K562 (cell line): ENCODE data around the gene CRELD2. TPM values are rescaled to one million over a fixed set of nuclear protein-coding genes. Genes with fewer than 3 reads are reported as not detected.

ENCODE experiments used
- ATAC-seq: fragments of 200-7000 bp; cut with Tn5 transposase; 3 replicates; pipeline ENCODE4 v1.9.1; 2020; ENCODE audit warnings: moderate library complexity
- BruUV-seq: library from RNA; stranded (reverse); fragments of 400-500 nt; replicated peaks from 2 replicates; lab custom pipeline; 2021; lab: Mats Ljungman, UMichigan
- CTCF ChIA-PET: fragments of 300-600 bp; formaldehyde crosslinking; extraction: SDS; loops from one replicate; lab custom pipeline; 2021; ENCODE audit warnings: low intra/inter-chr PET ratio; lab: Yijun Ruan, JAX
- POLR2A ChIA-PET: fragments of 300-600, 350-650 bp; sonication (Branson Sonifier 250); formaldehyde crosslinking; extraction: SDS; loops from one replicate; lab custom pipeline; 2021; ENCODE audit warnings: antibody characterized with exemption, inconsistent platforms; lab: Yijun Ruan, JAX
- DNase-seq, 4 experiments: peaks; one replicate each; pipeline versions ENCODE4 v3.0.0 to v3.0.0-alpha.2; 2011 to 2018; ENCODE audit warnings: low spot score in 3 of 4, mixed read lengths in 3 of 4; ENCODE audit errors: extremely low read depth in 1 of 4
- FAIRE-seq: peaks from 2 replicates; lab custom pipeline; 2011; peaks lifted over from hg19 to GRCh38; lab: Jason Lieb, UNC
- H2AFZ ChIP-seq: 2 replicates; pipeline ENCODE4 v1.6.0; 2011; ENCODE audit warnings: low read depth, low read length, control low read depth, inconsistent platforms
- H3K27ac ChIP-seq: fragments of 200-600 bp; 3 replicates; pipeline ENCODE4 v1.8.0; 2011; ENCODE audit warnings: low read depth, mild to moderate bottlenecking, control low read depth, inconsistent platforms, low read length, moderate library complexity, mixed read lengths; ENCODE audit errors: extremely low read depth
- H3K27me3 ChIP-seq, 2 experiments: fragments of 300-600 bp in 1 of 2; 2 replicates in 1 of 2; 3 replicates in 1 of 2; pipeline versions ENCODE4 v1.6.0 to v1.8.0; 2011; ENCODE audit warnings: inconsistent platforms in 2 of 2, low read length in 2 of 2, mild to moderate bottlenecking in 1 of 2, mixed read lengths in 1 of 2, moderate library complexity in 1 of 2; ENCODE audit not compliant: control insufficient read depth in 2 of 2, insufficient read depth in 2 of 2
- H3K36me3 ChIP-seq: fragments of 300-600 bp; 3 replicates; pipeline ENCODE4 v1.8.0; 2011; ENCODE audit warnings: mild to moderate bottlenecking, low read length, inconsistent platforms; ENCODE audit not compliant: control insufficient read depth, insufficient read depth
- H3K4me1 ChIP-seq, 2 experiments: fragments of 200-600 bp in 1 of 2; replicated peaks in 1 of 2; 2 replicates in 1 of 2; 3 replicates in 1 of 2; pipeline versions ENCODE4 v1.5.1 to v1.8.0; 2011; ENCODE audit warnings: inconsistent platforms in 2 of 2, low read length in 2 of 2, mild to moderate bottlenecking in 1 of 2, mixed read lengths in 1 of 2, moderate library complexity in 1 of 2; ENCODE audit not compliant: control insufficient read depth in 2 of 2, insufficient read depth in 2 of 2
- H3K4me2 ChIP-seq: 2 replicates; pipeline ENCODE4 v1.6.1; 2011; ENCODE audit warnings: low read length, control low read depth, inconsistent platforms, mixed read lengths; ENCODE audit not compliant: insufficient read depth
- H3K4me3 ChIP-seq: fragments of 200-600 bp; sonication (generic), shearing (Covaris generic); 2 replicates; pipeline ENCODE4 v1.5.1; 2016; ENCODE audit warnings: control low read depth, inconsistent platforms
- H3K79me2 ChIP-seq: fragments of 200-600 bp; 3 replicates; pipeline ENCODE4 v1.8.0; 2011; ENCODE audit warnings: low read length, inconsistent platforms; ENCODE audit not compliant: control insufficient read depth, insufficient read depth
- H3K9ac ChIP-seq, 2 experiments: 2 replicates each; pipeline versions ENCODE4 v1.6.0 to v1.6.1; 2011; ENCODE audit warnings: low read depth in 2 of 2, low read length in 2 of 2, control low read depth in 1 of 2, inconsistent platforms in 1 of 2, mild to moderate bottlenecking in 1 of 2, mixed read lengths in 1 of 2; ENCODE audit not compliant: insufficient read depth in 1 of 2
- H3K9me1 ChIP-seq: one replicate; pipeline ENCODE4 v1.6.0; 2011; ENCODE audit warnings: inconsistent platforms, mild to moderate bottlenecking, low read length, moderate library complexity; ENCODE audit not compliant: control insufficient read depth, insufficient read depth
- H3K9me3 ChIP-seq: replicated peaks from 2 replicates; pipeline ENCODE4 v1.5.1; 2011; ENCODE audit warnings: low read depth, low read length, inconsistent platforms; ENCODE audit not compliant: control insufficient read depth, insufficient read depth
- H4K20me1 ChIP-seq: replicated peaks from 2 replicates; pipeline ENCODE4 v1.6.1; 2011; ENCODE audit warnings: low read length, inconsistent platforms, mixed read lengths; ENCODE audit not compliant: control insufficient read depth, insufficient read depth
- GATA2 ChIP-seq: sonication (generic); formaldehyde crosslinking; IDR thresholded peaks from 2 replicates; pipeline ENCODE4 v1.4.0; 2020; ENCODE audit warnings: mild to moderate bottlenecking, missing genetic modification reagents
- GTF3C2 ChIP-seq: IDR thresholded peaks from 3 replicates; pipeline ENCODE4 v1.6.1; 2011; ENCODE audit warnings: borderline replicate concordance, mild to moderate bottlenecking, moderate library complexity; ENCODE audit not compliant: insufficient read length; ENCODE audit errors: extremely low read depth
- HMG20A ChIP-seq: fragments of 450-650 bp; formaldehyde crosslinking; conservative IDR thresholded peaks from 2 replicates; pipeline ENCODE4 v1.4.0; 2020; ENCODE audit warnings: mild to moderate bottlenecking, mixed read lengths
- KLF13 ChIP-seq: fragments of 450-650 bp; IDR thresholded peaks from 2 replicates; pipeline ENCODE4 v1.6.1; 2016; ENCODE audit warnings: missing genetic modification characterization, low read depth, mild to moderate bottlenecking, missing compliant biosample characterization, moderate library complexity, borderline replicate concordance
- RBM25 ChIP-seq: fragments of 200-400 bp; formaldehyde crosslinking; IDR thresholded peaks from 2 replicates; pipeline ENCODE4 v1.6.1; 2018; ENCODE audit warnings: low read length, low read depth, moderate library complexity; ENCODE audit not compliant: severe bottlenecking
- SMARCB1 ChIP-seq: IDR thresholded peaks from 2 replicates; pipeline ENCODE4 v1.6.1; 2011; ENCODE audit warnings: improper control_type of control experiment, low read depth; ENCODE audit not compliant: insufficient read length
- ZBED1 ChIP-seq: IDR thresholded peaks from 2 replicates; pipeline ENCODE4 v1.6.1; 2014
- ZNF324 ChIP-seq: fragments of 250-450 bp; sonication (Bioruptor Pico); IDR thresholded peaks from 2 replicates; pipeline ENCODE4 v1.4.0; 2020; ENCODE audit warnings: mild to moderate bottlenecking
- ZNF75A ChIP-seq: fragments of 450-650 bp; formaldehyde crosslinking; IDR thresholded peaks from 2 replicates; pipeline ENCODE4 v1.4.0; 2020; ENCODE audit warnings: mild to moderate bottlenecking
- WGBS: fragments of 100-300 bp; shearing (Covaris generic); methylation state at CpG from one replicate; pipeline ENCODE4 v1.1.6; 2016; ENCODE audit warnings: low coverage, mixed read lengths; ENCODE audit not compliant: insufficient coverage; ENCODE audit errors: missing lambda C conversion rate; 5-methylcytosine and 5-hydroxymethylcytosine counted together
- in situ Hi-C: fragments of 300-500 bp; cut with MboI; formaldehyde crosslinking; loops from 4 replicates; pipeline ENCODE4 v1.15.0; 2018; ENCODE audit warnings: inconsistent platforms, mixed read lengths
- intact Hi-C: fragments of 100-400 bp; cut with micrococcal nuclease; formaldehyde crosslinking; loops from 2 replicates; pipeline ENCODE4 v1.14.2; 2022
- polyA plus RNA-seq, 8 experiments: library from polyadenylated mRNA; depleted of rRNA in 4 of 8; stranded (reverse) in 5 of 8; unstranded in 3 of 8; fragments of >200 nt; fragmentation: Nextera tagmentation in 2 of 8; fragmentation: Illumina TruSeq in 1 of 8; extraction: Ambion mirVana in 2 of 8; extraction: Trizol in 1 of 8; gene quantifications; 2 replicates each; pipeline versions ENCODE4 v1.2.1 to v1.2.3, GENCODE V29; 2011 to 2014; ENCODE audit warnings: inconsistent platforms in 1 of 8, missing spikeins in 1 of 8
- total RNA-seq, 7 experiments: library from RNA; depleted of rRNA in 6 of 7; stranded (reverse); fragments of >200 nt in 6 of 7; fragmentation: Illumina TruSeq in 2 of 7; extraction: Trizol in 2 of 7; gene quantifications; 2 replicates each; pipeline versions ENCODE4 v1.2.1 to v1.2.3, GENCODE V29; 2011 to 2021; ENCODE audit warnings: low replicate concordance in 1 of 7
- TF ChIP-seq, protein P1 (sequence below): fragments of 250-450 bp; sonication (Bioruptor Pico); IDR thresholded peaks from 2 replicates; pipeline ENCODE4 v1.8.0; 2021; ENCODE audit warnings: moderate library complexity, mild to moderate bottlenecking, inconsistent platforms

Gene CRELD2
- total and polyA plus RNA-seq, 9 of the 15 experiments (the other 6 are each of a cell fraction or from before 2014, with no cell fraction given): 0.96 to 25.3 (median 8.8) TPM

DNA sequence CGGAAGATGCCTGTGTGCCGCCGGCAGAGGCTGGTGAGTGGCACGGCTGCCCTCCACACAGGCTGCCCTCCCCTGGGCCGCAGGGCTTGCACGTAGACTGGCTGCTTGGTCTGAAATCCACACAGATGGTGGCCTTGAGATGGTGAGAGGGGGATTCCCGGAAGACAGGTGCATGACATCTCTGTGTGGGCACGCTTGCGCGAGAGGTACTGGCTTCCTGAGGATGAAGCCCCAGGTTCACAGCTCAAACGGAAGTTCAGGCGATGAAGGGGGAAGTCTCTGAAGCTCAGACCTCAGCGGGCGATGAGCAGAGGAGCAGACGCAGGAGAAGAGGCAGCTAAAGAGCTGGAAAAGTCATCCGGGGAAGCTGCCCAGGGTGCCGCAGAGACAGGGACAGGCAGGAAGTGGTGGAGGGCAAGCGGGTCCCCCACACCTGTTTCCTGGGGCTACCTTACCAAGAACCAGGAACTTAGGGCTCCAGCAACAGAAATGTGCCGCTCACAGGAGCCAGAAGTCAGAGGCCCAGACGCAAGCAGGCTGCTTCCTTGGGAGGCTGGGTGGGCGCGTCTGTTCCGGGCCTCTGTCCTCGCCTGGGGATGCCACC is 7.2 kb downstream of the CRELD2 start:
- POLR2A ChIA-PET: interaction anchor here (0.6 kb wide), 1 partner anchor 184 kb away, joined by 3 read pairs; no protein-coding TSS in a partner anchor
- no peak for ATAC-seq
- Histone ChIP-seq H3K9me3 (no peaks in the 10 kb centered on the region), H3K27ac (no peak overlapping the region), H3K4me3 (no peak overlapping the region), H3K79me2 (no peaks in the 10 kb centered on the region), H3K9ac (no peak overlapping the region), H3K4me1 (peaks cover under 1 to 34% of the 10 kb centered on the region in 2 experiments; a peak in 3 of 5 replicates), H3K9me1 (no peaks in the 10 kb centered on the region), H3K36me3 (peaks cover 3% of the 10 kb centered on the region; the same call in 1 of the 3 replicates), H2AFZ (no peak overlapping the region), H3K4me2 (no peak overlapping the region), H4K20me1 (no peaks in the 10 kb centered on the region), H3K27me3 (no peaks in the 10 kb centered on the region)
- CTCF ChIA-PET: interaction anchor here (0.6 to 1.8 kb wide), 2 partner anchors 158 kb away, joined by 3 to 5 read pairs; no protein-coding TSS in a partner anchor
- intact Hi-C loops (no loop called here), in situ Hi-C loops (no loop called here)
- BruUV-seq: no TSS peak
- FAIRE-seq: no peak
- WGBS: 95% methylated on average over 19 of the region's 24 CpGs
- DNase-seq: no peak
- no peak for TF ChIP-seq GATA2 (CRISPR knock-in tag)
- no peak for TF ChIP-seq RBM25
- TF ChIP-seq, protein P1, sequence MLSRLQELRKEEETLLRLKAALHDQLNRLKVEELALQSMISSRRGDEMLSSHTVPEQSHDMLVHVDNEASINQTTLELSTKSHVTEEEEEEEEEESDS (CRISPR knock-in tag): no peak
- no peak for TF ChIP-seq ZNF324 (CRISPR knock-in tag)
- no peak for TF ChIP-seq GTF3C2
- TF ChIP-seq ZBED1: no peak
- TF ChIP-seq ZNF75A (CRISPR knock-in tag): no peak
- TF ChIP-seq SMARCB1: no peak
- no peak for TF ChIP-seq KLF13 (tag)
- no peak for TF ChIP-seq HMG20A (CRISPR knock-in tag)
